GM23248 (cell line): ENCODE measurements around the gene ANKRD29. TPM values are rescaled to one million over a fixed set of nuclear protein-coding genes. Genes with fewer than 3 reads are reported as not detected.
A peak's percentile ranks its signal among the peaks of the same experiment; 100 is the strongest.

Experiments used
- DNase-seq: peaks from one replicate; pipeline ENCODE4 v3.0.0-alpha.2; 2015
- H2AFZ ChIP-seq: fragments of 200-600 bp; sonication (generic); 2 replicates; pipeline ENCODE4 v1.6.1; 2016; ENCODE audit warnings: antibody characterized with exemption
- H3F3A ChIP-seq: fragments of 200-600 bp; sonication (generic); 2 replicates; pipeline ENCODE4 v1.6.1; 2016; ENCODE audit warnings: mild to moderate bottlenecking, antibody characterized with exemption, mixed run types; ENCODE audit not compliant: insufficient read depth
- H3K27ac ChIP-seq: fragments of 200-600 bp; sonication (generic); 2 replicates; pipeline ENCODE4 v1.5.1; 2016; ENCODE audit warnings: mild to moderate bottlenecking
- H3K27me3 ChIP-seq: fragments of 200-600 bp; sonication (generic); replicated peaks from 2 replicates; pipeline ENCODE4 v1.6.1; 2016; ENCODE audit warnings: mild to moderate bottlenecking; ENCODE audit not compliant: insufficient read depth
- H3K36me3 ChIP-seq: fragments of 200-600 bp; sonication (generic); 2 replicates; pipeline ENCODE4 v1.6.1; 2016; ENCODE audit warnings: low read depth, mild to moderate bottlenecking
- H3K4me1 ChIP-seq: fragments of 200-600 bp; sonication (generic); 2 replicates; pipeline ENCODE4 v1.6.1; 2016; ENCODE audit warnings: mild to moderate bottlenecking; ENCODE audit not compliant: insufficient read depth
- H3K4me2 ChIP-seq: fragments of 200-600 bp; sonication (generic); one replicate; pipeline ENCODE4 v1.6.1; 2016; ENCODE audit warnings: mild to moderate bottlenecking; ENCODE audit not compliant: unreplicated experiment
- H3K4me3 ChIP-seq: fragments of 200-600 bp; sonication (generic); 2 replicates; pipeline ENCODE4 v1.5.1; 2016; ENCODE audit warnings: mild to moderate bottlenecking
- H3K79me2 ChIP-seq: fragments of 200-600 bp; sonication (generic); 2 replicates; pipeline ENCODE4 v1.6.1; 2016; ENCODE audit warnings: mild to moderate bottlenecking; ENCODE audit not compliant: insufficient read depth
- H3K9ac ChIP-seq: fragments of 200-600 bp; sonication (generic); 2 replicates; pipeline ENCODE4 v1.6.1; 2016; ENCODE audit warnings: mild to moderate bottlenecking
- H3K9me2 ChIP-seq: fragments of 200-600 bp; sonication (generic); 2 replicates; pipeline ENCODE4 v1.6.1; 2016; ENCODE audit warnings: mixed run types, mild to moderate bottlenecking, moderate library complexity; ENCODE audit not compliant: insufficient read depth
- H3K9me3 ChIP-seq: fragments of 200-600 bp; sonication (generic); one replicate; pipeline ENCODE4 v1.6.1; 2017; ENCODE audit warnings: low read depth
- H4K20me1 ChIP-seq: fragments of 200-600 bp; sonication (generic); 2 replicates; pipeline ENCODE4 v1.6.0; 2016; ENCODE audit not compliant: insufficient read depth
- EZH2 ChIP-seq: fragments of 200-600 bp; sonication (generic); IDR thresholded peaks from 2 replicates; pipeline ENCODE4 v1.6.1; 2018; ENCODE audit warnings: antibody characterized with exemption, mild to moderate bottlenecking; ENCODE audit not compliant: insufficient read depth, poor library complexity, severe bottlenecking
- EZH2phosphoT487 ChIP-seq: fragments of 200-600 bp; sonication (generic); IDR thresholded peaks from 2 replicates; pipeline ENCODE4 v1.6.1; 2018; ENCODE audit warnings: antibody characterized with exemption, moderate library complexity, mild to moderate bottlenecking, low read depth; ENCODE audit not compliant: insufficient read depth
- WGBS, 2 experiments: methylation state at CpG; one replicate each; pipeline ENCODE4 v1.1.6; 2015 to 2017; ENCODE audit warnings: low lambda C conversion rate in 2 of 2, low coverage in 1 of 2; ENCODE audit errors: missing lambda C conversion rate in 2 of 2; 5-methylcytosine and 5-hydroxymethylcytosine counted together
- in situ Hi-C: fragments of 300-500 bp; cut with MboI; formaldehyde crosslinking; loops from 2 replicates; pipeline ENCODE4 v1.15.0; 2020
- polyA plus RNA-seq: library from polyadenylated mRNA; unstranded; fragments of >200 nt; fragmentation: Nextera tagmentation; extraction: Ambion mirVana; gene quantifications from 2 replicates; pipeline ENCODE4 v1.2.1, GENCODE V29; 2016
- total RNA-seq: library from RNA; depleted of rRNA; stranded (reverse); fragments of >200 nt; shearing (Covaris generic); gene quantifications from 2 replicates; pipeline ENCODE4 v1.2.3, GENCODE V29; 2014

The ANKRD29 gene
- total and polyA plus RNA-seq, 2 experiments from 2014 or later = 8.0 to 9.2 TPM

DNA sequence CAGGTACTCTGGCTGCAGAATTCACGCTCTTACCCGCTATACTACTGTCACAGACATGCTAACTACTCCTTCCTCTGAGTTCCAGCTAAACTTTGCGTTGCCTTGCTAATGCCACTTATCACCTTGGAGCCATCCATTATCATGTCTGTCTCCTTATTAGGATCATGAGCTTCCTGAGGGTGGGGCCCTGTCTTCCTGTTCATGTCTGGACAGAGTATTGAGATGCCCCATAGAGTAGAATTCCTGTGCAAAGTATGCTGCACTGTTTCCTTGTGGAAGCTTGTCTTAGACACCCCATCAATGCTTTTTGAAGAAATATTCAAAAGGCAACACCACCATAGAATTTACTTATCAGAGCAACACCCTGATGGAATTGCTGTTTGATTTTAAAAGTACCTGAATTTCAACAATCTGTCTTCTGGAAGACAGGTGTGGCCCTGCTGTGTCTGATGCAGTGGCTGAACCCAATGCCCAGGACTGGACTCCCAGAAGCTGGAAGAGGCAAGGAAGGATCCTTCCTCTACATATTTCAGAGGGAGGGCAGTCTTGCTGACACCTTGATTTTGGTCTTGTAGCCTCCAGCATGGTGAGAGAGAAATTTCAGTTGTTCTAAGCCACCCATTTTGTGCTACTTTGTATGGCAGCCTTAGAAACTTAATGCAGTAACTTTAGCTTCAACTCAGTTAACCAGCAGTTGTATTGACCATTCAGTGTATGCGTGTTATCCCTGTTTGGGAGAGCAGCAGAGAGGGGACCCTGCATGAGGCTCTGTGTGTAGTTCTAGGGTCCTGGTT lies 32.1 kb upstream of the ANKRD29 start:
- H3K36me3 ChIP-seq = no peaks in the 10 kb centered on the region
- H2AFZ ChIP-seq = no peak overlapping the region
- no peaks in the 10 kb centered on the region for H3K9me3 ChIP-seq
- no peak for TF ChIP-seq EZH2
- TF ChIP-seq EZH2phosphoT487 = no peak
- in situ Hi-C loops = no loop called here
- no peak overlapping the region for H3K9ac ChIP-seq
- peaks cover 14% of the 10 kb centered on the region for H3K4me1 ChIP-seq
- H3K4me3 ChIP-seq = no peak overlapping the region
- no peaks in the 10 kb centered on the region for H3K27me3 ChIP-seq
- H3F3A ChIP-seq = peaks cover 13% of the 10 kb centered on the region
- DNase-seq = peak; percentile 13
- no peaks in the 10 kb centered on the region for H4K20me1 ChIP-seq
- peak overlapping the region; percentile 66 for H3K27ac ChIP-seq
- H3K79me2 ChIP-seq = no peaks in the 10 kb centered on the region
- H3K4me2 ChIP-seq = peak overlapping the region; percentile 59
- no peaks in the 10 kb centered on the region for H3K9me2 ChIP-seq
- 84 to 89% methylated on average over 4 of the region's 4 CpGs for WGBS, 2 experiments

DNA sequence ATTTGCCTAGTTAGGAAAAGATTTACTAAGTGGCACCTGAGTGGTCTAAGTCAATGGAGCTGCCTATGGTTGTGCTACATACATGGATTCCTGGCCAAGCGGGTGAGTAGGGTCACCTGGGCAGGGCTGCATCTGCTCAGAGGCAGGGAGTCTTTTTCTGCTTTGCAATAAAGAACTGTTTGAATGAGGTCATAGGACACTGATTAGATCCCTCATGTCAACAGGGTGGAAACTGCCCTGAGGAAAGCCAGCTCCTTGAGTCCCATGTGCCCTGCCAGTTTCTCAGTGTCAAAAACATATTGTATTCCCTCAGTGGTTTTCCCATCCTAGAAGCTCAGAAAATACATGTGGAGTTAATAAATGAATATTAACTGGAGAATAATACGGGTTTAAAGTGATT lies 31.1 kb upstream of the ANKRD29 start:
- Histone ChIP-seq H3K27ac (no peak overlapping the region), H3K4me1 (peaks cover 14% of the 10 kb centered on the region), H2AFZ (no peak overlapping the region), H3K9ac (no peak overlapping the region), H3K4me2 (no peak overlapping the region), H3K9me2 (no peaks in the 10 kb centered on the region), H3K36me3 (no peaks in the 10 kb centered on the region), H3K4me3 (no peak overlapping the region), H3K9me3 (no peaks in the 10 kb centered on the region), H3K79me2 (no peaks in the 10 kb centered on the region), H4K20me1 (no peaks in the 10 kb centered on the region), H3K27me3 (no peaks in the 10 kb centered on the region), H3F3A (peaks cover 13% of the 10 kb centered on the region)
- DNase-seq = no peak
- in situ Hi-C loops = no loop called here
- 94 to 96% methylated on average over 2 of the region's 2 CpGs for WGBS, 2 experiments
- TF ChIP-seq EZH2 (no peak), EZH2phosphoT487 (no peak)

DNA sequence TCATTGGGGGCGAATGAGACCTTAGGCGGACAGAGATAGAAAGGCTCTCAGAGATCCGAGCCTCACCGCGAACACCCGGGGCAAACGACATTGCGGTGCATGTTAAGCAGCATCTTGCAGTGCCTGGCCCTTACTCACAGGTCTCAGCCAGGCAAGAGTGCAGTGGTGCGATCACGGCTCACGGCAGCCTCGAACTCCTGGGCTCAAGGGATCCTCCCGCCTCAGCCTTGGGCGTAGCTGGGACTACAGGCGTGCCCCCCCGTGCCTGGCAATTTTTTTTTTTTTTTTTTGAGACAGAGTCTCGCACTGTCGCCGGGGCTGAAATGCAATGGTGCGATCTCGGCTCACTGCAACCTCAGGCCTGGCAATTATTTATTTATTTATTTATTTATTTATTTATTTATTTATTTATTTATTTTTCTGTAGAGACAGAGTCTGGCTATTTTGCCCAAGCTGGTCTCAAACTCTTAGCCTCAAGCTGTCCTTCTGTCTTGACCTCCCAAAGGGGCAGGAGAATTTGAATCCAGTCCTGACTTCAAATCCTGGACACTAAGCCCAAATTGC lies 27.9 kb upstream of the ANKRD29 start:
- no peaks in the 10 kb centered on the region for H3K9me2 ChIP-seq
- no peaks in the 10 kb centered on the region; the same call in 1 of the 2 replicates for H3K27me3 ChIP-seq
- H3K4me1 ChIP-seq = peaks cover 8% of the 10 kb centered on the region
- H3K9ac ChIP-seq = no peak overlapping the region
- no peaks in the 10 kb centered on the region for H3K36me3 ChIP-seq
- no peak overlapping the region for H3K4me2 ChIP-seq
- in situ Hi-C loops = no loop called here
- peaks cover 8% of the 10 kb centered on the region for H3F3A ChIP-seq
- H3K79me2 ChIP-seq = no peaks in the 10 kb centered on the region
- TF ChIP-seq EZH2 = no peak
- TF ChIP-seq EZH2phosphoT487 = no peak
- H3K4me3 ChIP-seq = no peak overlapping the region
- 78 to 87% methylated on average over 19 to 21 of the region's 21 CpGs for WGBS, 2 experiments
- DNase-seq = no peak
- H2AFZ ChIP-seq = no peak overlapping the region
- no peaks in the 10 kb centered on the region for H3K9me3 ChIP-seq
- no peaks in the 10 kb centered on the region for H4K20me1 ChIP-seq
- no peak overlapping the region for H3K27ac ChIP-seq

DNA sequence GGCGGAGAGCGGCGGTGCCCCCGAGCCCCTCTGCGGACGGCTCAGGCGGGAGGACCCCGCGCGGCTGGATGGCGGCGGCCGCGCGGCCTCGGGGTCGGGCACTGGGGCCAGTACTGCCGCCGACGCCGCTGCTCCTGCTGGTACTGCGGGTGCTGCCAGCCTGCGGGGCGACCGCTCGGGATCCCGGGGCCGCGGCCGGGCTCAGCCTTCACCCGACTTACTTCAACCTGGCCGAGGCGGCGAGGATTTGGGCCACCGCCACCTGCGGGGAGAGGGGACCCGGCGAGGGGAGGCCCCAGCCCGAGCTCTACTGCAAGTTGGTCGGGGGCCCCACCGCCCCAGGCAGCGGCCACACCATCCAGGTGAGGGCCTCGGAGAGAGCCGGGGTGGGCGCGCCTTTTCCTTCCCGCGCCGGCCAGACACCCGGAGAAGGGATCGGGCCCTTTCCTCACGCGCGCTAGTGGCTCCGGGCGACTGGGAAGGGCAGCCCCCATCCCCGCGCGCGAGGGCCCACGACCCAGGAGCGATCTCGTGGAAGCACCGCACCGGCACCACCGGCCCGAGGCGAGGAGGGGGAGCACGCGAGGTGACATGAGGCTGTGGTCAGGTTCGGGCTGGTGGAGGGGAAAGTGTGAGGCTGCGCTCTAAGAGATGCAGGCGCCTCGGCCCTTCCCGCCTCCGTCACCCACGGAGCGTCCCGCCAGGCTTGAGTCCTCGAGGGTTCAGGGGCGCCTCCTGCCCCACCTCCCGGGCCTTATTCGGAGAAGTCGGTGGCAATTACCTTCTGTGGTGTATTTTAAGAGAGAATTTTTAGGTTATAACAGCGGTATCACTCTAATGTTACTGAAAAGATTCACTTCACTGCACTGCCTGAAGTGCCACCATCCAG lies 27.1 kb upstream of the ANKRD29 start:
- Histone ChIP-seq H3K4me1 (peaks cover 7% of the 10 kb centered on the region), H2AFZ (peak overlapping the region; percentile 75), H3K27me3 (no peaks in the 10 kb centered on the region; the same call in 1 of the 2 replicates), H3K27ac (no peak overlapping the region), H4K20me1 (no peaks in the 10 kb centered on the region), H3K9ac (peak overlapping the region; percentile 42; the same call in 1 of the 2 replicates), H3K4me3 (peak overlapping the region; percentile 72), H3K4me2 (peak overlapping the region; percentile 81), H3K79me2 (no peaks in the 10 kb centered on the region), H3K36me3 (no peaks in the 10 kb centered on the region), H3K9me2 (no peaks in the 10 kb centered on the region), H3F3A (peaks cover 11% of the 10 kb centered on the region), H3K9me3 (no peaks in the 10 kb centered on the region)
- WGBS, 2 experiments = 8 to 16% methylated on average over 60 to 62 of the region's 85 CpGs
- no peak for TF ChIP-seq EZH2
- no peak for TF ChIP-seq EZH2phosphoT487
- no peak for DNase-seq
- in situ Hi-C loops = no loop called here
